HG02938 (cell line): ENCODE results near the gene EGFL8.

Source experiments
- ATAC-seq: cut with Tn5 transposase; IDR thresholded peaks from one replicate; pipeline ENCODE4 v1.9.1; 2021; ENCODE audit warnings: mild to moderate bottlenecking, moderate library complexity; ENCODE audit not compliant: unreplicated experiment

Gene EGFL8

GRCh38 chr6:32146287-32146686 lies 18.1 kb upstream of the EGFL8 start:
- ATAC-seq: no peak

- ATAC-seq: no peak
Measured at GRCh38 chr6:32146687-32147086, 17.7 kb upstream of the EGFL8 start.

GRCh38 chr6:32147401-32148132 lies 16.8 kb upstream of the EGFL8 start:
- ATAC-seq: no peak

- ATAC-seq: no peak
Measured at GRCh38 chr6:32148289-32149091, 15.9 kb upstream of the EGFL8 start.

GRCh38 chr6:32149092-32149755 lies 15.2 kb upstream of the EGFL8 start:
- no peak for ATAC-seq

- ATAC-seq: no peak
Measured at GRCh38 chr6:32149932-32150870, 14.2 kb upstream of the EGFL8 start.

- no peak for ATAC-seq
Measured at GRCh38 chr6:32151181-32151862, 13.1 kb upstream of the EGFL8 start.

GRCh38 chr6:32151863-32152768 lies 12.3 kb upstream of the EGFL8 start, which contains the start of gene PRRT1:
Gene PRRT1, minus strand, starts transcription at chr6:32151939. Its CDS starts 112 bp downstream, at chr6:32151827.
- no peak for ATAC-seq

GRCh38 chr6:32152769-32153563 lies 11.4 kb upstream of the EGFL8 start:
- ATAC-seq: no peak

GRCh38 chr6:32153564-32154513 lies 10.6 kb upstream of the EGFL8 start, which contains the start of gene PPT2:
Gene PPT2, plus strand, starts transcription at chr6:32154141. Its CDS starts 454 bp downstream, at chr6:32154595.
- no peak for ATAC-seq

- no peak for ATAC-seq
Measured at GRCh38 chr6:32154514-32155161, 9.8 kb upstream of the EGFL8 start.

GRCh38 chr6:32156891-32157290 lies 7.5 kb upstream of the EGFL8 start:
- no peak for ATAC-seq

- ATAC-seq: no peak
Measured at GRCh38 chr6:32158052-32158451, 6.3 kb upstream of the EGFL8 start.

- no peak for ATAC-seq
Measured at GRCh38 chr6:32163559-32164258, 686 bp upstream of the EGFL8 start.

- no peak for ATAC-seq
Measured at GRCh38 chr6:32166411-32167061, 2.1 kb downstream of the EGFL8 start.
